Activated T-cell treated with anti-CD3 and anti-CD28 coated beads for 48 hours (primary cell): ENCODE results near the gene APOL6.
"Not testable (repeated sequence)": the region's sequence is repeated elsewhere in the genome, so short reads cannot be mapped to it uniquely, and the experiment has no call there.

Experiments
- DNase-seq: peaks from one replicate; pipeline ENCODE4 v3.0.0-alpha.2; 2020; ENCODE audit warnings: low read depth

The APOL6 gene

DNA sequence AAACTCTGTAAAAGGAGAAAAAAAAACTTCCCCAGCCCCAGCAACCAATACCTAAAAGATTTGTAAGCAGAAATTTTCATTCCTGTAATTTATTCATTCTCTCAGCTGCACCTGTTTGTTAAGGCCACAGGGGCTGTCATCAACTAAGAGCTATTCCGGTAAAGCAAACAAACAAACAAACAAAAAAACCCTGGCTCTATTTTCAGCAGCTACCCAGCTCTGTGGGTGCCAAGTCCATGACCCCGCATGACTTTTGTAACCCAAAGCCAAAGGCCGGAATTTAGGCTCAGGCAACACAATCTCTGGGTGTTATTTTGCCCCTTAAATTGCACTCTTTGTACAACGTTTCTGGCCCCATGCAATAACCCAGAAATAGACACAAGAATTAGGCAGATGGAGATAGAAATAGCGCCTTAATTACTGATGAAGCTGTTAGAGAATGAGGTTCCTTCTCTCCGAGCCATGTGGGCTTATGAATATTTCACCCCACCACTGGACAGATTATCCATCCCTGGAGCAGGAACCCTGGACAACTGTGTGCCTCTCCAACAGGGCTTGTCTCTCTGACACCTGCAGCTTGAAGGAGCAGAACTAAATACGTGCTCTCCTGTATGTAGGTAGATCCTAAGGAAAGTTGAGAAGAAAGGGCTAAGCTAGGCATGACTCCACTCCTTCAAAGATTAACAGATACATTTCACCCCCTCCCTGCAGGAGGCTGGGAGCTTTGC lies 29.4 kb downstream of the APOL6 start:
- no peak for DNase-seq

DNA sequence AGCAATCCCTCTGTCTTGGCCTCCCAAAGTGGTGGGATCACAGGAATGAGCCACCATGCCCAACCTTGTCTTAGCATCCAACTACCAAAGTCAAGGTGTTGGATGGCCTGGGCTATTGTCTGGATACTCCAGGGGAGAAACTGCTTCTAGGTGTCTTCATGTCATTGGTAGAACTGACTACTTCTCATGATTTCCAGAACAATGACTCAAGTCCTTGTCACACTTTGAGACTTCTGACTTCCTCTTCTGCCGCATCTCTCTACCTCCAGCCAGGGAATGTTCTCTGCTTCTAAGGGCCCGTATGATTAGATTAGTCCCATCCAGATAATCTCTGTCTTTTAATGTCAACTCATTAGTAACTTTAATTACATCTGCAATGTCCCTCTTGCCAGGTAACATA lies 30.6 kb downstream of the APOL6 start:
- DNase-seq = no peak

DNA sequence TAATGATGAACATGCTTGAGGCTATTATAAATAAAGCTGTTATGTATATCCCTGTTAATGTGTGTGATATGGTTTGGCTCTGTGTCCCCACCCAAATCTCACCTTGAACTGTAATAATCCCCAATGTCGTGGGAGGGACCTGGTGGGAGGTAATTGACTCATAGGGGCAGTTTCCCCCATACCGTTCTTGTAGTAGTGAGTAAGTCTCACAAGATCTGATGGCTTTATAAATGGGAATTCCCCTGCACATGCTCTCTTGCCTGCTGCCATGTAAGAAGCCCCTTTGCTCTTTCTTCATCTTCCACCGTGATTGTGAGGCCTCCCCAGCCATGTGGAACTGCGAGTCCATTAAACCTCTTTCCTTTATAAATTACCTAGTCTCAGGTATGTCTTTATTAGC lies 31.2 kb downstream of the APOL6 start:
- peak; percentile 31 for DNase-seq

- DNase-seq = no peak
These were observed 33.3 kb downstream of the APOL6 start for GRCh38 chr22:35681454-35682052.

GRCh38 chr22:35683560-35683959 lies 35.3 kb downstream of the APOL6 start:
- no peak for DNase-seq

DNA sequence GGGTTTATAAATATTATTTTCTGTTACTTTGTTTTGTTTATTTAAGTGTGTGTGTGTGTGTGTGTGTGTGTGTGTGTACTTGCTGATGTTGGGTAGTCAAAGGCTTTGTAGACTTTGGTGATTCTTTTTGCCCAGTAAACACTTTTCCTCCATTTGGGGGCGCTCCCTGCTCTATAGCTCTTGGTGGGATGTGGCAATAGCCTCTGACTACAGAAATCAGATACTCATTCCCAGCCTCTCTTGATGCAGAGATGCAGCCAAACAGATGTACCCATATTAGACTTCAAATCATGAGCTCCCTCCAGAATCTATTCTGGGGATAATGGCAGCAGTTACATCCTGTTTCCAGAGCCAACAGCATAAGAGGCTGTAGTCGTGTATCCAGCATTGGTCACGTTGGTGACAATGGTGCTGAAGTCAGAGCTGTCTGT lies 36.0 kb downstream of the APOL6 start:
- DNase-seq = no peak

GRCh38 chr22:35684732-35685131 lies 36.5 kb downstream of the APOL6 start:
- no peak for DNase-seq

DNA sequence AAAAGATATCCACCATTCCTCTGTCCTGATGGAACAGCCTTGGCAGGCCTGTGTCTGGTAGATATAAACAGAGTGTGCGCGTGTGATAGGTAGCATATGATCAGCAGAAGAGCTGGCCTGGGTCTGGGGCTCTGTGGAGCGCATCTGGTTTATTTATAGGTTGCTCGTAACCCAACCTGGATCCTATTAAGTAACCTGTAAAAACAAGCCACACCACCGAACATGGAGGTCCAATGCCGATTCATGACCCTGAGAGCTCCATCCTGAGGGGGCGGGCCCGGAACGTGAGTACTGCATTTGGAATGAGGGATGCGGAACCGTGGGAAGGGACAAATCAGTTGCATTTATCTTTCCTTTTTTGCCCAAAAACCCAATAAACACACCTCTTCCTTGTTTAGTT lies 37.5 kb downstream of the APOL6 start:
- no peak for DNase-seq

DNA sequence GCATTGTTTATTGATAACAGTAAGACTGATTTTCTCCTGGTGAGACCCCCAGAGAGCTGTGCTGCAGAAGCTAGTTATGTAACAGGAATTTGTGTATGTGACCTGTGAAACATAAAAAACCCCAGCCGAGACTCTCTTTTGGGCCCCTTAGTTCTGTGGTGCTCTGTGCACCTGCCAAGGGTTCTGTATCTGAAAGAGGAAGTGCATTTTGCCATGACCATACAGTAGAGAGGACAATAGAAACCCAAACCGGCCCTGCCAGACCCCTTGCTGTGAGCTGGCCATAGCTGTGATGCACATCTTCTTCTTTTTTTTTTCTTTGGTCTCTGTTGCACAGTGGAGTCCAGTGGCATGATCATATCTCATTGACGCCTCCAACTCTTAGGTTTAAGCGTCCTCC lies 38.1 kb downstream of the APOL6 start:
- no peak for DNase-seq

GRCh38 chr22:35687461-35687860 lies 39.2 kb downstream of the APOL6 start:
- no peak for DNase-seq

DNA sequence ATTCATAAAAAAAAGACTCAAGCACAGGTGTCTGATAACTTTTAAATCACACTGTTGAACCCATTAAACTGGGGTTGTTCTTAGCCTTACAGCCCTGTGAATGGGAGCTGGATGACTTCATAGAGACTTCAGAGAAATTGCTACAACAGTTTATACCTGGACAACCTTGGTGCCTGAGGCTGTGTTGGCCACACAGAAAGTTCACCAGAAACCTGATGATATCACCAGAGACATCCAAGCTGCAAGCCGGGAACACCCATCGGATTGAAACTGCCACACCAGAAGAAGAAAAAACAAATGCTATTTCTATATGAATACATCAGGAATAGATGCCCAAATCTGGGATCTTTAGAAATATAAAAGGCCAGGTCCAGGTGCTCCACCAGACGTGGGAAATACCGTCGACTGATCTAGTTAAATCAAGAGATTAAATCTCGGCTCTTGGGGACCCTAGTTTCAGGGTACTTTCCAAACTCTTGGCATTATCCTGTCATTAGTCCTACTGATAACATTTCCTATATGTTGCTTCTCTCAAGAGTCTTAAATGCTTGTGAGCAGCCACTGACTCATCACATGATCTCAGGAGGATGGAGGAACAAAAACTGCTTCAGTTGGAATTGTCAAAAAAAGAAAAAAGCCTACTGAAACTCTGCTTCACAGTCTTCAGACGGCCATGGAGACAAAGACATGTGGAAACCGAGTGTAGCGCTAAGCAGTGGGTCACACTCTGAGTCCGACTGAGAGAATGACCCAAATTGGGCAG lies 40.8 kb downstream of the APOL6 start:
- DNase-seq = no peak

- no peak for DNase-seq
These were observed 41.8 kb downstream of the APOL6 start for GRCh38 chr22:35690001-35690400.

DNA sequence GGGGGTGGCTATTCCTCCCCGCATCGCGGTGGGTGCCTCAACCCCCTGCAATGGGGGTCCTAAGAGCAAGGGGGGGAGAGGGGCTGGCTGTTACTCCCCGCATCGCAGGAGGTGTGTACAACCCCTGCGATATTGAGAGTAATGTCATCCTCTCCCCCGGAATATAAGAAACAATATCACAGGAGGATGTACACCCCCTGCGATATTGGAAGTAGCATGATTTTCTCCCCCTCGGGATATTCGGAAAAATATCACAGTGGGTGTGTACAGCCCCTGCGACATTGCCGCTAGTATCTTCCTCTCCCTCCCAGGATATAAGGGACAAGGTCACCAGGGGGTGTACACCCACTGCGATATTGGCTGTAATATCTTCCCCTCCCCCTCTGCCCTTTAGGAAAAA lies 47.0 kb downstream of the APOL6 start:
- DNase-seq = no peak

GRCh38 chr22:35697142-35697541 lies 48.9 kb downstream of the APOL6 start:
- no peak for DNase-seq

- not testable (repeated sequence) for DNase-seq
These were observed 51.6 kb downstream of the APOL6 start for GRCh38 chr22:35699852-35700251.

DNA sequence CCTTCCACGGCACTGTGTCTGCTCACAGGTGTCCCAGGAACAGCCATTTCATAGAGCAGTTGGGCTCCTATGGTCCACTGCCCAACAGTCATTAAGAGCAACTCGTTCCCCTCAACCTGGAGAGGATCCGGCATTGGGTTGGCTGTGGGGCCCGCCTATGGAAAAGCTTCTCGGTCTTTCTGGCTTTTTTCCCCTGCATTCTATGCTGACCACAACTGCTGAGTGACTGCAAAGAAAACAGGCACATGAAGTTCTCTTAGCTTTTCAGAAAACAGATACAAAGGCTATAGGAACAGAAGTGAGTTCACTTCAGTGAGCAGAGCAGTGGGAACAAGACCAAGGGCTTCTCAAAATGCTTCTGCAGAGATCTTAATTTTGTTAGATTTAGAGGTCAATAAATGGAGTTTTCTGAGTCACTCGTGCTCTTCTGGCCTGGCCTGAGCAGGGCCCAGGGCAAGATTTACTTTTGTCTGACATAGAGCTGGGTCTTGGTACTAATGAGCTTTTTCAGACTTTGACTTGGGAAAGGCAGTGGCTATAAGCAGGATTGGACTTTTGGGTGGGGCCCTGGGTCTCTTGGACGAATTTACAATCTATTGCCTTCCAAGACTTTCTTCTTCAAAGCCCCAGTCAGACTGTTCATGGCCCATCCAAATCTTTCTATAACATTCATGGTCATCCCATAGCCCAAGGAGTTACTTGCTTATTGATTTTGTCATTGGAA lies 55.8 kb downstream of the APOL6 start:
- DNase-seq = no peak

DNA sequence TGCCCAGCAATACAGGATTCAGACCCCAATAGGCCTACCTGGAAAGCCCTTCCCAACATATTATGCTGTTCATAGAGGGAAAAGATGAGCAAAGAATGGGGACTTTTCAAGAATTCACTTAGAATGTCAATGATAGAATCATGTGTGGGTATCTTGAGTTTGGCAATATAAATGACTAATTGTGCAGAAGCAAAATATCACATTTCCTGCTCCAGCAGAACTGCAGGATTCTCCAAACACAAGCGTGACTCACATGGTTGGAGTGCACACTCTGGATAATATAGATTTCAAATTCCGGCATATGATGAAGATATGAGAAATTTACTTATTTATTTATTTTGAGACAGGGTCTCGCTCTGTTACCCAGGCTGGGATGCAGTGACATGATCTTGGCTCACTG lies 56.9 kb downstream of the APOL6 start:
- no peak for DNase-seq

DNA sequence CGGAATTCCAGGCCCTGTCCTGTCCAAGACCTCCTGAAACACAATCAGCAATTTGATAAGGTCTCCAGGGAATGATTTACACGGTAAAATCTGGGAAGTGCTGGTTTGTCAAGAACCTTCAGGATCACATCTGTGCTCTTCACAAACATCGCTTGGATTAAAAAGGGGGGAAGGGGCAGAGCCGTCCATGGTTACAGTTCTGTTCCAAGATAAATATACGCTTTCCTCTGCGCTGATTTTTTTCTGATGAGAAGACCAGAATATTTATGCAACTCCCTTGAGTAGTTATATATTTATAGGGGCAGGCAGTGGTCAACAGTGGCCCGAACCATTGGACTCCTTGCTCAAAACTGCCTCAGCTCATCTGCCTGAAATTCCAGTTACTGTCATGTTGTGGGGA lies 60.2 kb downstream of the APOL6 start:
- no peak for DNase-seq

DNA sequence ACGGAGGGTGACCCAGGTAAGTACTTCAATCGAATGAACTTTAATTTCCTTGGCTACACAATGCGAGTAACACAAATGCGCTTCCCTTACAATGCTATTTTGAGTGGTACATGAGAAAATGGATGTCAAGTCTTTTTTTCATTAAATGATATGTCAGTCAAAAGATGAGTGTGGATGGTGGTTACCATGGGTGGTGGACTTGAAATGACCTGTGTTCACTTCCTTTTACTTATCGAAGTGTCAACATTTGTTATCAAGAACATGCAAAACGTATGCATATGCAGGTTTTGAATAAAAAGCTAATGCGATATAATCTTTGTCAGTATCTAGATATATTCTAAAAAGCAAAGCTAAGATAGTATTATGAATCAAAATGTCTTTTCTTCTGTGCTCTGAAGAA lies 60.7 kb downstream of the APOL6 start:
- DNase-seq = no peak

DNA sequence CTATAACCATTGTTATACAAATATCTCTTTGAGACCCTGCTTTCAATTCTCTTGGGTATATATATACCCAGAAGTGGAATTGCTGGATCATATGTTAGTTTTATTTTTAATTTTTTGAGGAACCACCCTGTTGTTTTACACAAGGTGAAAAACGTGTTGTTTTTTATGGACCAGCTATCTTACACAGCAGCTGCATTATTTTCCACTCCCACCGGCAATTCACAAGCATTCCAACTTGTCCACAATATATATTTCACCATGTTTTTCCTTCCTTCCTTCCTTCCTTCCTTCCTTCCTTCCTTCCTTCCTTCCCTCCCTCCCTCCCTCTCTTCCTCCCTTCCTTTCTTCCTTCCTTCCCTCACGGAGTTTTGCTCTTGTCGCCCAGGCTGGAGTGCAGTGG lies 63.1 kb downstream of the APOL6 start:
- no peak for DNase-seq

GRCh38 chr22:35712672-35713071 lies 64.4 kb downstream of the APOL6 start:
- DNase-seq = no peak

DNA sequence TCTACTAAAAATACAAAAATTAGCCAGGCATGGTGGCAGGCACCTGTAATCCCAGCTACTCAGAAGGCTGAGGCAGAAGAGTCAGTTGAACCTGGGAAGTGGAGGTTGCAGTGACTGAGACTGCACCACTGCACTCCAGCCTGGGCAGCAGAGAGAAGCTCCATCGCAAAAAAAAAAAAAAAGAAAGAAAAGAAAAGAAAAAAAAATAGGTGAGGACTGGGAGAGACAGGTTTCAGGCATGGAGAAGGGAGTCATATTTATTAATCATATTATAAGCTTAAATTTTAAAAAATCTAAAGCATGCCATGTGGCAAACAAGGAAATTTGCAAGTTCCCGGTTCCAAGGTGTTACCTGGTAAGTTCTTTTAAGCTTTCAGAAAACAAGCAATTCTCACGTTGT lies 69.3 kb downstream of the APOL6 start, which contains the start of gene APOL5:
Gene APOL5, plus strand, starts transcription at position 301 of the 400 bp plus-strand sequence. Its CDS starts 0 bp downstream, at position 301.
- DNase-seq = no peak
